HG02981 (cell line): Measurements from ENCODE around the gene ANKRD17.
"Not testable (repeated sequence)": the region's sequence is repeated elsewhere in the genome, so short reads cannot be mapped to it uniquely, and the experiment has no call there.

ENCODE experiments used
- ATAC-seq: cut with Tn5 transposase; IDR thresholded peaks from one replicate; pipeline ENCODE4 v1.9.1; 2021; ENCODE audit warnings: mild to moderate bottlenecking, moderate library complexity; ENCODE audit not compliant: unreplicated experiment

Gene ANKRD17

GRCh38 chr4:73203976-73204375 lies 54.6 kb downstream of the ANKRD17 start:
- not testable (repeated sequence) for ATAC-seq

GRCh38 chr4:73197220-73197619 lies 61.4 kb downstream of the ANKRD17 start:
- ATAC-seq: no peak

GRCh38 chr4:73194064-73194463 lies 64.5 kb downstream of the ANKRD17 start:
- no peak for ATAC-seq

GRCh38 chr4:73193659-73194058 lies 64.9 kb downstream of the ANKRD17 start:
- ATAC-seq: peak; percentile 16

GRCh38 chr4:73193155-73193554 lies 65.4 kb downstream of the ANKRD17 start:
- ATAC-seq: peak; percentile 76

- ATAC-seq: no peak
Measured at GRCh38 chr4:73189274-73189810, 69.3 kb downstream of the ANKRD17 start.

- ATAC-seq: peak; percentile 80
Measured at GRCh38 chr4:73187325-73187724, 71.3 kb downstream of the ANKRD17 start.

GRCh38 chr4:73185903-73186302 lies 72.7 kb downstream of the ANKRD17 start:
- no peak for ATAC-seq

- ATAC-seq: no peak
Measured at GRCh38 chr4:73181231-73181630, 77.4 kb downstream of the ANKRD17 start.

- no peak for ATAC-seq
Measured at GRCh38 chr4:73178389-73178788, 80.2 kb downstream of the ANKRD17 start.

GRCh38 chr4:73172161-73172560 lies 86.4 kb downstream of the ANKRD17 start:
- no peak for ATAC-seq

GRCh38 chr4:73170518-73171198 lies 87.9 kb downstream of the ANKRD17 start:
- ATAC-seq: no peak

- no peak for ATAC-seq
Measured at GRCh38 chr4:73166212-73166611, 92.4 kb downstream of the ANKRD17 start.

- ATAC-seq: no peak
Measured at GRCh38 chr4:73161527-73162185, 96.9 kb downstream of the ANKRD17 start.

GRCh38 chr4:73156394-73156793 lies 102.2 kb downstream of the ANKRD17 start:
- ATAC-seq: no peak

- no peak for ATAC-seq
Measured at GRCh38 chr4:73152893-73153292, 105.7 kb downstream of the ANKRD17 start.

GRCh38 chr4:73142995-73143547 lies 115.5 kb downstream of the ANKRD17 start:
- ATAC-seq: no peak

GRCh38 chr4:73139991-73140390 lies 118.6 kb downstream of the ANKRD17 start:
- ATAC-seq: no peak

- no peak for ATAC-seq
Measured at GRCh38 chr4:73139245-73139644, 119.4 kb downstream of the ANKRD17 start.

GRCh38 chr4:73137121-73137520 lies 121.5 kb downstream of the ANKRD17 start:
- no peak for ATAC-seq

- ATAC-seq: no peak
Measured at GRCh38 chr4:73133784-73134183, 124.8 kb downstream of the ANKRD17 start.

- ATAC-seq: no peak
Measured at GRCh38 chr4:73131281-73131680, 127.3 kb downstream of the ANKRD17 start.
